CD4-positive, alpha-beta T cell treated with Interleukin-10 for 1 hour (primary cell): ENCODE data around the gene HDGF.

ENCODE experiments used
- DNase-seq: peaks from one replicate; pipeline ENCODE4 v3.0.0-alpha.2; 2020

Gene HDGF

GRCh38 chr1:156714830-156715229 is 36.6 kb downstream of the HDGF start:
- no peak for DNase-seq

GRCh38 chr1:156712626-156713025 is 38.8 kb downstream of the HDGF start:
- DNase-seq: no peak

GRCh38 chr1:156711011-156711817 is 40.3 kb downstream of the HDGF start:
- DNase-seq: no peak

- no peak for DNase-seq
Measured at GRCh38 chr1:156709757-156710489, 41.6 kb downstream of the HDGF start.

GRCh38 chr1:156709031-156709430 is 42.4 kb downstream of the HDGF start:
- no peak for DNase-seq

GRCh38 chr1:156708218-156708661 is 43.2 kb downstream of the HDGF start:
- DNase-seq: no peak

- DNase-seq: no peak
Measured at GRCh38 chr1:156707417-156708217, 43.9 kb downstream of the HDGF start.

GRCh38 chr1:156706657-156707416 is 44.6 kb downstream of the HDGF start:
- peak; percentile 28 for DNase-seq

- DNase-seq: peak; percentile 70
Measured at GRCh38 chr1:156705918-156706656, 45.4 kb downstream of the HDGF start.

- DNase-seq: no peak
Measured at GRCh38 chr1:156705321-156705917, 46.1 kb downstream of the HDGF start, which contains the start of gene CRABP2. CRABP2 (minus strand) TSS chr1:156705583; CDS start chr1:156705446, 137 bp downstream.

- DNase-seq: no peak
Measured at GRCh38 chr1:156704930-156705320, 46.5 kb downstream of the HDGF start.

- no peak for DNase-seq
Measured at GRCh38 chr1:156704166-156704711, 47.2 kb downstream of the HDGF start.

GRCh38 chr1:156703741-156704140 is 47.7 kb downstream of the HDGF start:
- no peak for DNase-seq

- DNase-seq: no peak
Measured at GRCh38 chr1:156703336-156703735, 48.1 kb downstream of the HDGF start.

- DNase-seq: no peak
Measured at GRCh38 chr1:156700736-156701531, 50.5 kb downstream of the HDGF start.

- no peak for DNase-seq
Measured at GRCh38 chr1:156698995-156699394, 52.5 kb downstream of the HDGF start.

- no peak for DNase-seq
Measured at GRCh38 chr1:156697481-156697880, 54.0 kb downstream of the HDGF start.

GRCh38 chr1:156696755-156697154 is 54.7 kb downstream of the HDGF start:
- DNase-seq: no peak

GRCh38 chr1:156694690-156694962 is 56.8 kb downstream of the HDGF start:
- DNase-seq: no peak
